Limb (tissue), 2 donors: Measurements from ENCODE around the gene B4GALNT2.

Experiments used
- DNase-seq, 2 donors: peaks; one replicate each; pipeline ENCODE4 v3.0.0-alpha.2; 2016; ENCODE audit errors: extremely low spot score in 2 of 2

B4GALNT2 gene

DNA sequence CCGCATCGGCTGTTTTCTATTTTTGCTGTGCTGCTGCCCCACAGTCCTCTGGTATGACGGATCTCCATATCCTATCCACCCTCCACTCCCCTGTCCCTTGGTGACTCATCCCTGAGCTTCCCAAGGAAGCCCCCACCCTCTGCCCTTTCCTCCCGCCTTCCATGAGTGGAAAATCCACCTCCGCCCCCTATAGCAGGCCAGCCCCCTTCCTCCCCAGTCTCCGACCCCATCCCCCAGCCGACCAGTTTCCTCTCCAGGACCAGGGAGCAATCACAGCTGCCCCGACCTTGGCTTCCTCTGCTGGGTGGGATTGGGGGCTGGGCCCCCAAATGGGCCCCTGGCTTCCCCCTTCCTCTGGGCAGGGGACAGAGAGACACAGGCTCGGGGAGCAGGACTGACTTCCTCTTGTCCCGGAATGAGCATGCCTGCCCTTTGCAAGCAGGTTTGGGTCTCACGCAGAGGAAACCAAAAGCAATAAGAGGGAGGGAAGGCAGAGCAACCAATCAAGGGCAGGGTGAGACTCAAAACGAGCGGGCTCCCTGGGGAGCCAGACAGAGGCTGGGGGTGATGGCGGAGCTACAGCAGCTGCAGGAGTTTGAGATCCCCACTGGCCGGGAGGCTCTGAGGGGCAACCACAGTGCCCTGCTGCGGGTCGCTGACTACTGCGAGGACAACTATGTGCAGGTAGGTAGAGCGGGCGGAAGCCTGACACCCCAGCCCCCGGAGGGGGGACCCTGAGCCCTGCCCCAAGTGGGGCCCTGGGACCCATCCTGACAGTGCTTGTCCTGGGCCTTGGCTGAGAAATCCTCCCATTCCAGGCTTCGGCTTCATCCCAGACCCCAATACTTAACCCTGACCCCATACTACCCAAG, 77.8 kb downstream of the B4GALNT2 start, which contains the start of the genes ABI3 and GNGT2:
Gene ABI3 (plus strand): TSS at position 550 of the 872 bp plus-strand sequence. CDS start 18 bp downstream, at position 568.
Gene GNGT2 (minus strand): TSS at position 417 of the 872 bp plus-strand sequence. CDS start 3,152 bp downstream, outside the sequence.
- peak in 1 of 2 donors; percentile 39 for DNase-seq

DNA sequence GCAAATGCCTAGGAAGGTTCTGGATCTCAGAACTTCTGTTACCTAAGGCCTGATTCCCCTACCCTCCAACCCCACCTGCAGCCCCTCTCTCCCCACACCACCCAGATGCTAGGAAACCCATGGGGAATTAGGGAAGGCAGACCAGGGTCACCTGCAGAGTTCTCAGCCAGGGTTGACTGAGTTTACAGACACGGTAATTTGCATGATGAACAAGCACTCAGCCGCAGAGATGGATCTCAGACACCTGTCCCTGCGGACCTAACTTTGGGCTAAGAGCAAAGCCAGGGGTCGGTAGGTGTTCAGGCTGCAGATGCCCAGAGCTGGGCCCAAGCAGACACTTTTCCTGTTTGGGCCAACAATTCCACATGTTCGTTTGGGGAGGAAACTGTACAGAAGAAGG, 80.8 kb downstream of the B4GALNT2 start:
- no peak for DNase-seq

DNA sequence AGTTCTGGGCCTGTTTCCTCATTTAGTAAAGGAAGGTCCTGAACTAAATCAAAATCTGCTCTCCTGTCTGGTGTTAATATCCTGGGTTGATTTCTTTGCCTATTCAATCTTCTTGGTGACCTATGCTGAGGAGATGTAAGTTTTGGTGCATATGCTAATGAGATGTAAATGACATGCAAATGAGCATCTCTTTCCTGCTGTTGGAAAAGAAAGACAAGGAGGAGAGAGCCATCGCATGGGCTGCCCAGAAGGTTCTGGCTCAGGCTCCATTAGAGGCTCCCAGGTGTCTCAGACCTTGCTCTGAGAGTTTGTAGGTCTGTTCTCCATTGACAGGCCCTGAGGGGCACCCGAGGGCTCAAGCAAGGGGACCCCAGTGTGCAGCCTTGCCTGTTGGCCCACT, 81.3 kb downstream of the B4GALNT2 start:
- DNase-seq = no peak

DNA sequence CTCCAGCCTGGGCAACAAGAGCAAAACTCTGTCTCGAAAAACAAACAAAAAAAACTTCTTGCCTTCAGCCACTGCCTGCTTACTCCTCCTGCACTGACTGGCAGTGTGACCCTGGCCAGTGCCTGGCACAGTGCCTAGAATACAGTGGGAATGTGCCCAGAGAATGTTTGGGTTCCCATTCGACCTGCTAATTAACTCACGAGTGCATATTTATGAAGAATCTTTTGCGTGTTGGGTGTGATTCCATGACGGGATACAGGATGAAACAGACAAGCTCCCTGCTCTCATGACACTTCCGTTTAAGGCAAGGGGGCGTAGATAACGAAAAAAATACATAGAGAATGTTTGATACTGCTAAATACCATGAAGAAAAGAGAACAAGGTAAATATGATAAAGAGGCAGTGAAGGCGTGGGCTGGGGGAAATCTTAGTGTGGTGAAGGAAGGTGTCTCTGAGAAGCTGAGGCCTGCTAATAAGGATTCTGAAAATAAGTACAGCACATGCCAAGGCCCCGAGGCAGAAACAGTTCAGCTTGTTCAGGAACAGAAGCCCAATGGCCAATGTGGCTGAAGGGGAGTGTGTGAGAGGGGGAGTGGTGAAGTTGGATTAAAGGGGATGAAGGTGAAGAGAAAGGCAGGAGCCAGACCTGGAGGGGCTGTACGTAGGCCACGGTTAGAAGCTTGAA, 82.2 kb downstream of the B4GALNT2 start:
- DNase-seq = no peak

DNA sequence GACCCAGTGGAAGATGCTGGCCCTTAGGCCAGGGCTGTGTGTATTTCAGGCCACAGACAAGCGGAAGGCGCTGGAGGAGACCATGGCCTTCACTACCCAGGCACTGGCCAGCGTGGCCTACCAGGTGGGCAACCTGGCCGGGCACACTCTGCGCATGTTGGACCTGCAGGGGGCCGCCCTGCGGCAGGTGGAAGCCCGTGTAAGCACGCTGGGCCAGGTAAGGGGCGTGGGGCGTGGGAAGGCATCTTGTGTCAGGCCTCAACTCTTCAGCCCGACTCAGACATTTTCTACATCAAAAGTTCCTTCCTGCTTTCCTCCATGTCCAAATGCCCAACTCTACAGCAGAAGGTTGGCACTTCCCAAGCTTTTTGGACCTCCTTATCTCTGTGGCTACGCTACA, 83.9 kb downstream of the B4GALNT2 start:
- DNase-seq = no peak

DNA sequence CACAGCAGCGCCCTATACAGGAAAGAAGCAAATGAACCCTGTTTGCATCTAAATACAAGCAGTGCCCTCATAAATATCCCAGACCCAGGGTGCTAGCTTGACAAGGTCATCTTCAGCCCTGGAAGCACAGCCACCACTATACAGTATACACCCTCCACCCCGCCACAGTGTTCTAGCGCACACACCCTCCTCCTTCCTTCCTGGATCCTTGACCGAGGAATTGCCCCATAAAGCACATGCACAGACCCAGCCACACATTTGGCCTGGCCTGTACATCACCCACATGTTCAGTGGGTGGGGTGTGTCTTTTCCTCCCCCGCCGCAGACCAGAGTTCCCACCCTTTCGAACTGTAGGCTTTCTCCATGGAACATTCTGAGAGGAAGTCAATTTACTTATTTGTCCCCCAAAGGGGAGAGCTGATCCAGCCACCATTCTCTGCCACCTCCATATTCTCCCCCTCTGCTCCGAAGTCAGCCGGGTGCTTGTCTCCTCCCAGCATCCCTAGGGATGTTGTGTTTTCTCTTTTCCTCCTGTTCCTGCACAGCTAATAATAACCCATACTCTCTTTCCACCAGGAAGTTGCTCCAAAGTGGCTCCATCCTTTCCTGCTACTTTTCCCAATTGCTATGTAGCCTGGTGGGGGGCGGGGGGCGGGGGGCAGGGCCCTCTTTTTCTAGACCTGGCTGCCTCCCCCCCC, 84.5 kb downstream of the B4GALNT2 start:
- DNase-seq = no peak

DNA sequence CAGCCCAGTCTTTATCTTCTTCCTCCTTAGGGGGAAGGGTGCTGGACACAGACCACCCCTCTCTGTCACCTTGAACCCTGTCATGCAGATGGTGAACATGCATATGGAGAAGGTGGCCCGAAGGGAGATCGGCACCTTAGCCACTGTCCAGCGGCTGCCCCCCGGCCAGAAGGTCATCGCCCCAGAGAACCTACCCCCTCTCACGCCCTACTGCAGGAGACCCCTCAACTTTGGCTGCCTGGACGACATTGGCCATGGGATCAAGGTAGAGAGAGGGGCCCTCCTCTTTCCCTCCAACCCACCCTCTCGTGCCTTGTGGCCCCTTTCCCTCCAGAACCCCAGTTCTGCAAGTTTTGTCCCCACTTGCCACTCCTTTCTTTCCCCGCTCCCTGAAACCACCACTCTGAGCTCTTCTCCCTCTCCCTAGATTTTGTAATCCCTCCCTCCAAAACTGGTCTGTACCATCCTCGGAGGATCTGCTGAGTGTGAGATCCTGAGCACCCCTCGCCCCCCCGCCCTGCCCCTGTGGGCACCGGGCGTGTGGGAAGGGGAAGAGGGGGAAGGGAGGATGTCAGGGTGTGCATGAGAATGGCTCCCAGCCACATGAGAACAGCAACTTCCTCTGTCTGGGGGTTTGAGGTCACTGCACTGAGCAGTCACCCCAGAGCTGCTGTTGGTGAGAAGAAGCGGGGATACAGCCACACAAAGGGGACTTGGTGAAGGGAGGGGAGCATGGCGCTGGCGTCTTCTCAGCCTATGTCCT, 85.3 kb downstream of the B4GALNT2 start:
- DNase-seq = no peak

DNA sequence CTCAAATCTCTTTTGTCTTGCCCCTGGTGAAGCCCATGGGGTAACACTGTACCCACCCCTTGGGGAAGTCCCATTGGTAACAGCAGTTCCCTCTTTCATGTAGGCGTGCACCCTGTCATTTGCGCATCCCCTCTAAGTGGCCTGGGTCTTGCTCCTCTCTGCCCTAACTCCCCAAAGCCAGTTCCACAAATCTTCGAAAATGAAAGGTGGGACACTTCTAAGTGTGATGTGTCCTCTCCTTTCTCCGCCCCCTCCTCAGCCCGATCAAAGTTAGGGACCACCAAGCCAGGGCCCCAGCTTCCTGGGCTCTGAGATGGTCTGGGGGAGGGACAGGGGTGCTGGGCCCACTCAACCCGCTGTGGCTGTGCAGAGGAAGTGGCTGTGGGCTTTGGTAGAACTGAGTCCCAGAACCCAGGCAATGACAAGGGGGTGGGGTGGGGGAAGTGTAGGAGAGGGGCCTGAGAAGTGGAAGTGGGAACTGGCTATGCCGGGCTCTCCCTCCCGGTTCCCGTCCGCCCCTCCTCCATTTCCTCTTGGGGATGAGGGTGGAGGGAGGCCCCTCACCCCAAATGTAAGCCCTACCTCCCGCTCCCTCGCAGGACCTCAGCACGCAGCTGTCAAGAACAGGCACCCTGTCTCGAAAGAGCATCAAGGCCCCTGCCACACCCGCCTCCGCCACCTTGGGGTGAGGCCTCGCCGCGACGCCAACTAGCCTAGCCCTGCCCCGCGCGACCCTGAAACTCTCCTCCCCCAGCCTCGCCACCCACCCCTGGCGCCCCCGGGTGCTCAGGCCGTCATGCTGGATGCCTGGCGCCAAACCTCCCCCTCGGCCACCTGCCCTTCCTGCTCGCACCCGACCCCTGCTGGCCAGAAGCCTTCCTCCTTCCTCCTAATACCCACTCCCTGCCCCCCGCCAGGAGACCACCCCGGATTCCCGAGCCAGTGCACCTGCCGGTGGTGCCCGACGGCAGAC, 86.7 kb downstream of the B4GALNT2 start:
- DNase-seq = no peak

DNA sequence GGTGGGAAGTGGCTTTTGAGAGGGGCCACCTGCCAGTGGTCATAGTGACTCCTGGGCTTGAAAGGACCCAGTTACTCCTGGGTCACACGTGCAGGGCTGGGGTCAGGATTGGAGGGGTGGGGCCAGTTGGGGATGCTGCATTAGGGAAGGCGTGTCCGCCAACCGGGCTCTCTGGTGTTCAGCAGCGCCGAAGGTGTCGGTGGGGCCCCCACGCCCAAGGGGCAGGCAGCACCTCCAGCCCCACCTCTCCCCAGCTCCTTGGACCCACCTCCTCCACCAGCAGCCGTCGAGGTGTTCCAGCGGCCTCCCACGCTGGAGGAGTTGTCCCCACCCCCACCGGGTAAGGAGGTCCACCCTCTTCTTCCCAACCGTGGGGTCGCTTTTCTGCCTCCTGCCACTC, 87.4 kb downstream of the B4GALNT2 start:
- no peak for DNase-seq

DNA sequence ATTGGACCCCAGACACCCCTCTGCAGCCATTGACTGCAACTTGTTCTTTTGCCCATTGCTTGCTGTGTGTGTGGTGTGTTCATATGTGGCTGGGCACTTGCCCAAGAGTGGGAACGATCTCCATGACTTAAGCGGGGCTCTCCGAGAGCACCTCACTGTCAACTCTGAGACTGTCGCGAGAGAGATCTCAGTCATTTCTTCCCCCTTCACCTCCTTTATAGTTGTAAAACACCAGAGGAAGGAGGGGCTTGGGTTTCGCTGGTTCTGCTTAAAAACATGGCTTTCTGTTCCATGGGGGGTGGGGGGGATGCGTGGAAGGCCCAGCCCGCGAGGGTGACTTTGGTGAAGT, 90.6 kb downstream of the B4GALNT2 start:
- no peak for DNase-seq

DNA sequence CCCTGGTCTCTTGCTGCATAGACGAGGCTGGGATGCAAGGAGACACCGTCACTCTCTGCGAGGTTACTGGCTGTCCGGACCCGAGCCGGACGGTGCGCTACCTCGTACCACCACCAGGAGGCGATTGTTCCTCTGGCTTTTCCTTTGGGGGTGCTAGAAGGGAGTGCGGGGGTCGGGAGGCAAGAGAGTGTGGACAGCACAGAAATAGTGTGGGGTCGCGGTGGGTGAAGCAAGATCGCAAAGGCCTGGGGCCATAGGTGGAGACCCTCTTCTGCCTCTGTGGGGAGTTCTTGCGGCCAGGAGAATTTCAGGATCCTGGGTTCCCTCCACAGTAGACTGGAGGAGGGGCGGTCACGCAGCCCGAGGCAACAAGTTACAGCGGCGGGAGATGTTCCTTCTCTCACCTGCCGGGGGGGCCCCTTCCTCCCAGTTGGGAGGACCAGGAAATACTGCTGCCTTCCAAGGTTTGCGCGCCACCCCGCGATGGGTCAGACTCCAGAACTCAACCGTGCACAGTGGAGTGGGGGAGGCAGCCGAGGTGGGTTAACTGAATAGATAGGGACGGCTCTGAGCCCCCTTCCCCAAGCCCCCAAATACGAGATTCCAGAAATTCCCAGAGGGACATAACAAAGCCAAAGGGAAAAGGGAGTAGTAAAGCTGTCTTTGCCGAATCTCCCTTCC, 91.1 kb downstream of the B4GALNT2 start:
- DNase-seq = peak in 1 of 2 donors; percentile 83

DNA sequence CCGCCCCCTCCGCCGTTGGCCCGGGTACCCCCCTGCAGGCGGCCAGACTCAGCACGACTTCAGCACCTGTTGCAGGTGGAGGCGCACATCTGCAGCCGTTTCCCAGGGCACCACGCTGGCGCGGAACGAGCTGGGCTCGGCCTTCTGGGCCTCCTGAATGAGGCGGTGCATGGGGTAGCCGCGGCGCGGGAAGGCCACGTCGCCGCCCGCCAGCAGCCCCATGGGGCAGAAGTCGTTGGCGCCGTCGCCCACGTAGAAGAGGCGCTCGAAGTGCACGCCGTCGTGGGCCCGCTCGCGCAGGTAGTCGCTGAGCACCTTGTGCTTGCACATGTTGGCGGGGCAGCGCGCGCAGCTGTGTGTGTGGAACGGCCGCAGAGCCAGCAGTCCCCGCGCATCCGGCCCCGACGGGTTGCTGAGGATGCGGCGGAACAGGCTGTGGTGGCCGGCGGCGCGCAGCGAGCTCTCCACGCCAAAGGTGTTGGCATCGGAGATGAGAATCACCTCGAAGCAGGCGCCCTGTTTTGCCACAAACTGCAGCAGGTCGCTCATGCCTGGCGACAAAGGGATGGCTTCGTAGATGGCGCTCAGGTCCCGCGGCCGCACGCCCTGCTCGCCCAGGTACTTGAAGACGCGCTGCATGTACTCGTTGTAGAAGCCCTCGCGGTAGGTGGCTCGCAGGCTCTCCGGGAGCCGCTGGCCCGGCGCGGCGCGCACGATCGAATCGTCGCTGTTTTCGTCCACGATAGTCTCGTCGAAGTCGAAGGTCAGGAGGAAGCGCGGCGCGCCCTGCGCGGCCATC, 91.8 kb downstream of the B4GALNT2 start:
- no peak for DNase-seq

DNA sequence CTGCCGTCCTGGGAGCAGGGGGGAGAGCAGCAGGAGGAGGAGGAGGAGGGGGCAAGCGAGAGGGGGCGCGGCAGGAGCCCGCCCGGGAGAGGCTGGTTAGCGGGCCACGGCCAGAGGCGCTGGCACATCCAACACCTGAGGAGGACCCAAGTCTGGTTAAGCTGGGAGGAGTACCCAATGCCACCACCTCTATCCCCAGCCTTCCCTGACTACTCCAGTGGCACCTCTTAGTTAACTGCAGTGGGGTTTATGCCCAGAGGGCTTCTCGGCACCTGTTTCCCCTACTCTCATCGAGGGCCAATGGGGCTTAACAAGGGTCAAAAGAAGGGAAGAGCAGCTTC, 92.4 kb downstream of the B4GALNT2 start:
- DNase-seq = no peak

DNA sequence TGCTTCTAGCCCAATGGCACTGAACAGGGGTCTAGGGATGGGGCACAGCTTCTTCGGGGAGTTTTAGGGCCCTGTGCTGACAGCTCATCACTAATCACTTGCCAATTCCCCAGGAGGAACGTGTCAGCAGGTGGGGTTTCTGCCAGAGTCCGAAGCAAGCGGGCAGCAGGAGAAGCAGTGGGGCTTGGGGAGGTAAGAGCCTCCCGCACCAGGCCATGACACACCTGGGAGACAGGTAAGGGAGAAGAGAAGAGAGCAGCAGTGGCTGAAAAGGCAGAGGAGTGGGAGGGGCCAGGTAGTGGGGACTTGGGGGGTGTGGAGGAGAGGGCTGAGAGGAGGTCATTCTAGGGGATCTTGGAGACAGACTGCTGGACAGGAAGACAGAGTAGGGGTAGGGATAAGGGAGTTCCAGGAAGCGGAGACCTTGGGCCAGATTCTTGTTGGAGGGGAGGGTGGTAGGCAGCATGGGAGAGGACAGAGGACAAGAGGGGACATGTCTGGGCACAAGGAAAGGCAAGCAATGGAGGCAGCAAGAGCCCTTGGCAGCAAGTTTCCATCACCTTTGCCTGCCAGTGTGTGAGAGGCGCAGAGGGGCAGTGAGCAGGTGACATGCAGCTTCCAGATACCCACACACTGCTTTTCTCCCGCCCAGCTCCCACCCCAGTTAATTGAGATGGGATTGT, 93.1 kb downstream of the B4GALNT2 start:
- no peak for DNase-seq
